Activated naive CD8-positive, alpha-beta T cell treated with anti-CD3 and anti-CD28 coated beads, Interleukin-2, amount 50 U/mL, for 16 hours (primary cell): ENCODE measurements around the gene MRPS18B.

Source experiments
- DNase-seq: peaks from one replicate; pipeline ENCODE4 v3.0.0-alpha.2; 2020; ENCODE audit warnings: low read depth, low spot score

The MRPS18B gene

DNA sequence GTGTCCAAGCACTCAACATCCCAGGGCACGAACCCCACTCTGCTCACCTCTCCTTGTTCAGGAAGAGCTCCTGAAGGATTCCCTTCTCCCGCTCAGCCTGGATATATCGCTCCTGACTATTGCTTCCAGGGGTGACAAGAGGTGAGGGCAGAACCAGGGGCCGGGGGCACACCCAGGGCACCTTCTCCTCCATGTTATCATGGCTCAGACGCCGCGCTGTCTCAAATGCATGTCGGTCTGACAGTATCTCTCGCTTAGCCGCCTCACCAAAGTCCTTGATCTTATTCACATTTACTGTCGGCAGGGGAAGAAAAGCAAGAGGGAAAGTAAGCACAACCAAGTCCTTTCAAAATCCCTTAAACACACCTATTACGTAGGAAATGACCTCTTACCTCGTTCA, 13.7 kb upstream of the MRPS18B start:
- no peak for DNase-seq

GRCh38 chr6:30610065-30610464, 7.6 kb upstream of the MRPS18B start:
- DNase-seq, result no peak

DNA sequence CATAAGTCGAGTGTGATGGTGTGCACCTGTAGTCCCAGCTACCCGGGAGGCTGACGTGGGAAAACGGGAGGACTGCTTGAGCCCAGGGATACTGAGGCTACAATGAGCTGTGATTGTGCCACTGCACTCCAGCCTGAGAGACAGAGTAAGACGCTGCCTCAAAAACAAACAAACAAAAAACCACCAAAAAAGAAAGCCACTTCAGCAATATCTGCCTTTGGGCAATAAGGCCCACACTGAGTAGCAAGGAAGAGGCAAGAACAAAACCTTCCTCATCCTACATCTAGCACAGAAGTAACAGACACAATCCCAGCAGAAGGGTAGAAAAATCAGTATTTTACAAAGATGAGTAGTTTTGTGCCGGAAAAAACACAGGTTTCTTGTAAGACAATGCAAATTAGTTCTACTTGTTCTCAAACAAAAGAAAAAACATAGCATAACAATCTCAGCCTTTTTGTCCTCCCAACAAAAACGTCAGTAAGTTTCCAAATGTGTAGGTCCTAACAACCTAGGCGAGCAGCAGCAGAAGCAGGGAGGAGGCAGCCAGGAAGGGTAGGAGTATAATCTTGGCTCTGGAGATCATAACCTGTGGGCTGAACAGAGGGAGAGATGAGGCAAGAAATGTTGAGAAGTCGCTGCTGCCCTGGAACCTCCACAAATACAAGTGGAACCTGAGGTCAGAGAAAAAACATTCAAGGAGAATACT, 6.3 kb upstream of the MRPS18B start:
- DNase-seq, result no peak

DNA sequence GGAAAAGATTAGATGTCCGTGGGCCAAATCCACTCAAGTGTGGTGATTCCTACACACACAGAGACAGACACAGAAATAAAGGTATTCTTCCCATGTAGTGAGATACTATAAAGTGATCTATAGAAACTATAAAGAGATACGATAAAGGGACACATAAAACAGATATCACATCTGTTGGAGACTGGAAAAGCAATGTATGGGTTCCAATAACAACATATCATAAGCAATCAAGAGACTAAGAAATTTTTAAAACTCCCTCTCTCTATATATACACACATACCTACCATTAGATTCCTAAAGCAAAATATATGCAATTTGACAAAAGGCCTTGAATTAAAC, 5.8 kb upstream of the MRPS18B start:
- DNase-seq, result no peak

- DNase-seq, result no peak
Observed at GRCh38 chr6:30612213-30612612, 5.4 kb upstream of the MRPS18B start.

DNA sequence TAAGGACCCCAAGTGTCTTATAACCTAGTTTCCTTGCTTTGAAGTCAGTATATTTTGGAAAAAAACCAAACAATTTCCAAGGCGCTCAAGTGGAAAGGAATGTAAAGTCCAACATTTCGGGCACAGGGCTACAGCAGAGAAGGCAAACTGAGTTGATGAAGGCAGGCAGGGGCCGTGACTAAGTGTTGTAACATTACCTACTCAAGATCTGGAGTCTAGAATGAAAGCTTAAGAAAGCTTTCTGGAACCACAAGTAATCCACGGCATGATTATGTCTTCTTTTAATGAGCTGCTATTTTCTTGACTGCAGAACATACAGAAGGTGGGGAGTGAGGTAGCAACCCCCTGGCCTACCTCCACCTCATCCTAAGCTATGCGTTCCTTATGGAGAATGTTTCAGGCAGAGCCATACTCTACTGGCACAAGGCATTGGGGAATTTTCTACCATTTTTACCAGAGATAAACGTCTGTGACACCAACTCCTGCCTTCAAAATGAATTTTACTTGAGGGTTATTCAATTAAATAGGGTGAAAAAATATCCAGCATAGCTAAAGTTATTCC, 4.9 kb upstream of the MRPS18B start:
- DNase-seq, result no peak

GRCh38 chr6:30613251-30614043, 4.2 kb upstream of the MRPS18B start:
- DNase-seq, result no peak

DNA sequence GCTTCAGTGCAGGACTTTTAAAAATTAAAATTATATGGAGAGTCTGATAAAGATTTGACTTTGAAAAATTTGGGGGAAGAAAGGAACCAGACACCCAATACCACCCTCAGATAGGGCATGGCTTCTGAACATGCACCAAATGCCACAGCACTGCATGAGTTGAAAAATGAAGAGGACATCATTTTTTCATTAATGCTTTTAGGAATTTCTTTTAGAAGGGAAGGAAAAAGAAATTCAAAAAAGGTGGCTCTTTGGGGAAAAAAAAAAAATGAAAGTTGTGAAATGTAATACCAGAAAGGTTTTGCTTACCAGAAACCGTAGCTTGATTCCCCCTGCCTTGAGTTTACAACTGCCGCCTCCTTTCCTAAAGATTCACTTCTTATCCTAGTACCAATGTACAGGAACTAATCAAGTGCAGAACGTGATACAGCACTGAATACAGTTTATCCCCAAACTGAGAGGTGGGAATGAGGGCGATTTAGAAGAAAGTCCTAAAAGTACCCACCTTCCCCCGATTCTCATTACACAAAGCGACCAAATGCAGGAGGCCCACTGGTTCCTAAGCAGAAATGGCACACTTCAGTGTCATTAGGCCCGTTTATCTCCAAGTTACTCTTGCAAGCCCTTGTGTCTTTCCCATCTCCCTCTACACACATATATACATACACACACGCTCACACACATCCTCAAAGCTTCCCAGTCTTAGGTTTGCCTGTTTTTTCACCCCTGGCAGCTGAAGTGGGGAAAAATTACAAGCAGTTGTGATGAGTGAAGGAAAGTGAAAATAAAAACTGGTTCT, 3.4 kb upstream of the MRPS18B start:
- DNase-seq, result no peak

GRCh38 chr6:30614843-30615218, 2.8 kb upstream of the MRPS18B start:
- peak; percentile 63 for DNase-seq

- DNase-seq, result no peak
Observed at GRCh38 chr6:30615219-30615957, 2.3 kb upstream of the MRPS18B start.

GRCh38 chr6:30615958-30616810, 1.5 kb upstream of the MRPS18B start:
- DNase-seq, result no peak

- peak; percentile 96 for DNase-seq
Observed at GRCh38 chr6:30616811-30617564, 652 bp upstream of the MRPS18B start, which contains the start of gene PPP1R10. Gene PPP1R10, minus strand, starts transcription at chr6:30617243. Its CDS starts 7,299 bp downstream, at chr6:30609944.

GRCh38 chr6:30618270-30618797, 694 bp downstream of the MRPS18B start:
- no peak for DNase-seq

DNA sequence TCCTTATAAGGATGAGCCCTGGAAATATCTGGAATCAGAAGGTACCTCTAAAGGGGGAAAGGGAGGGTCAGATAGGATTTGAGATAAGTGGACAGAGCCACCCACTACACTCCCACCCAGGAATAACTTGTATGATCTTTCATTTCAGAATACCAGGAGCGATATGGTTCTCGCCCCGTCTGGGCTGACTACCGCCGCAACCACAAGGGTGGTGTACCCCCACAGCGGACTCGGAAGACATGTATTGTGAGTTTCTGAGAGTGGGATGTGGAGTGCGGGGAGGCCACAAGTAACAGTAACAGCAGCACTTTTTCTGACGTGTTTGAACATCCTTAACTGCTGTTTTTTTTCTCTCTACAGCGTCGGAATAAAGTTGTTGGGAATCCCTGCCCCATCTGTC, 1.9 kb downstream of the MRPS18B start:
- DNase-seq, result no peak

DNA sequence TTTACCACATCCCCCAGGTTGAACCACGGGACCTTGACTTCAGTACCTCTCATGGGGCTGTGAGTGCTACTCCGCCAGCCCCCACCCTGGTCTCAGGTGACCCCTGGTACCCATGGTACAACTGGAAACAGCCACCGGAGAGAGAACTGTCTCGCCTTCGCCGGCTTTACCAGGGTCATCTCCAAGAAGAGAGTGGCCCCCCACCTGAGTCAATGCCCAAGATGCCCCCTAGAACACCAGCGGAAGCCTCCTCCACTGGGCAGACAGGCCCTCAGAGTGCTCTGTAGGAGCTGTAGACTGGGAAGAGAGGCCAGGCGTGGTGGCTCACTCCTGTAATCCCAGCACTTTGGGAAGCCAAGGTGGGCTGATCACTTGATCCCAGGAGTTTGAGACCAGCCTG, 7.9 kb downstream of the MRPS18B start:
- no peak for DNase-seq

- DNase-seq, result peak; percentile 83
Observed at GRCh38 chr6:30626484-30627366, 9.1 kb downstream of the MRPS18B start, which contains the start of gene ATAT1. Gene ATAT1, plus strand, starts transcription at chr6:30626874.

- DNase-seq, result no peak
Observed at GRCh38 chr6:30635834-30636233, 18.2 kb downstream of the MRPS18B start.

DNA sequence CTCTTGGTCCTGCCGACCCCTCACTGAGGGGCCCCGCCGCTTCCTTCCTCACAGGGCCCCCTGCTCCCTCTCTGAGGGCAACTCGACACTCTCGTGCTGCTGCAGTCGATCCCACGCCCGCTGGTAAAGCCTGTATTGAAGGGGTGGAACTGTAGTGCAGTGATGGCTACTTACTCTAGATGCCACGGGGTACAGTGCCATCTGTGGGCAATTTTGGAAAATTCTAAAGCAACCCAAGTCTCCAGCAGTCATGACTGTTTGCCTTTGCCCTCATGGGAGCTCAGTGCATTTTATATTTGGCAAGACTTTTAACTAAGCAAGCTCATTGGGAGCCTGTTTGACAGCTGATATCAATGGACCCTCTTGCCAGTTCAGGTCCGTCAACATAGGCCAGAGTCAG, 22.8 kb downstream of the MRPS18B start:
- DNase-seq, result no peak
